Activated CD8-positive, alpha-beta memory T cell treated with anti-CD3 and anti-CD28 coated beads, Interleukin-2, amount 10 ng/mL, durations not matched to agents 7 days and 5 days (primary cell): ENCODE data around the gene EBF4. TPM values are rescaled to one million over a fixed set of nuclear protein-coding genes. Genes with fewer than 3 reads are reported as not detected.

Experiments used
- ATAC-seq: fragments of 150-1000 bp; cut with Tn5 transposase; one replicate; pipeline ENCODE4 v1.10.0; 2021; ENCODE audit warnings: moderate library complexity
- CTCF ChIA-PET: fragments of 350-600 bp; sonication (Branson Sonifier 250); formaldehyde crosslinking; loops from one replicate; lab custom pipeline; 2021; ENCODE audit warnings: antibody characterized with exemption; lab: Charles Lee
- DNase-seq: peaks from one replicate; pipeline ENCODE4 v3.0.0-alpha.2; 2020
- H3K27ac Mint-ChIP-seq: one replicate; pipeline ENCODE4 v1.8.0; 2021; ENCODE audit warnings: mild to moderate bottlenecking, mixed read lengths
- H3K27me3 Mint-ChIP-seq: one replicate; pipeline ENCODE4 v1.8.0; 2021; ENCODE audit warnings: mixed read lengths
- H3K36me3 Mint-ChIP-seq: one replicate; pipeline ENCODE4 v1.8.0; 2021; ENCODE audit warnings: mild to moderate bottlenecking, mixed read lengths
- H3K4me1 Mint-ChIP-seq: one replicate; pipeline ENCODE4 v1.8.0; 2021; ENCODE audit warnings: mixed read lengths
- H3K4me3 Mint-ChIP-seq: one replicate; pipeline ENCODE4 v1.8.0; 2021; ENCODE audit warnings: mild to moderate bottlenecking, moderate library complexity, mixed read lengths
- H3K9me3 Mint-ChIP-seq: one replicate; pipeline ENCODE4 v1.8.0; 2022; ENCODE audit warnings: low read depth, mixed read lengths
- total RNA-seq, 2 experiments: library from RNA; stranded (reverse); gene quantifications; one replicate each; pipeline ENCODE4 v1.2.3, GENCODE V29; 2021

Gene EBF4
- total RNA-seq, 2 experiments from 2014 or later, result 1.3 to 3.1 TPM

GRCh38 chr20:2742431-2742830 is 49.9 kb downstream of the EBF4 start:
- CTCF ChIA-PET, result interaction anchor here (0.7 to 6.5 kb wide), 14 partner anchors 9 to 123 kb away, joined by 3 to 101 read pairs (median 7); partner anchors contain the start of genes EBF4 and NOP56
- Mint-ChIP-seq H3K27me3 (peaks cover 10% of the 10 kb centered on the region), H3K4me1 (peaks cover 32% of the 10 kb centered on the region), H3K4me3 (no peak overlapping the region), H3K9me3 (no peaks in the 10 kb centered on the region), H3K27ac (no peak overlapping the region), H3K36me3 (no peaks in the 10 kb centered on the region)
- ATAC-seq (no peak), DNase-seq (no peak)

GRCh38 chr20:2742934-2743559 is 50.5 kb downstream of the EBF4 start:
- DNase-seq (peak; percentile 80), ATAC-seq (peak; percentile 81)
- Mint-ChIP-seq H3K4me1 (peaks cover 32% of the 10 kb centered on the region), H3K27ac (peak overlapping the region; percentile 47), H3K4me3 (no peak overlapping the region), H3K36me3 (no peaks in the 10 kb centered on the region), H3K9me3 (no peaks in the 10 kb centered on the region), H3K27me3 (peaks cover 12% of the 10 kb centered on the region)
- CTCF ChIA-PET, result interaction anchor here (0.7 to 6.5 kb wide), 12 partner anchors 10 to 91 kb away, joined by 3 to 101 read pairs (median 9); partner anchors contain the start of gene NOP56

GRCh38 chr20:2745060-2745910 is 52.7 kb downstream of the EBF4 start:
- CTCF ChIA-PET, result interaction anchor here (1.0 to 1.9 kb wide), 2 partner anchors 14 to 46 kb away, joined by 3 to 7 read pairs; no protein-coding TSS in a partner anchor

GRCh38 chr20:2745936-2746635 is 53.5 kb downstream of the EBF4 start:
- no peaks in the 10 kb centered on the region for H3K9me3 Mint-ChIP-seq
- DNase-seq, result peak; percentile 28
- H3K4me1 Mint-ChIP-seq, result peaks cover 33% of the 10 kb centered on the region
- ATAC-seq, result no peak
- CTCF ChIA-PET, result no interaction called here
- peaks cover 37% of the 10 kb centered on the region for H3K27me3 Mint-ChIP-seq
- no peaks in the 10 kb centered on the region for H3K36me3 Mint-ChIP-seq
- no peak overlapping the region for H3K27ac Mint-ChIP-seq
- H3K4me3 Mint-ChIP-seq, result no peak overlapping the region

More at GRCh38 chr20:2745060-2745910, 52.7 kb downstream of the EBF4 start:
- H3K27me3 Mint-ChIP-seq, result peaks cover 29% of the 10 kb centered on the region
- no peaks in the 10 kb centered on the region for H3K9me3 Mint-ChIP-seq
- no peaks in the 10 kb centered on the region for H3K36me3 Mint-ChIP-seq
- H3K4me1 Mint-ChIP-seq, result peaks cover 32% of the 10 kb centered on the region
- DNase-seq, result peak; percentile 36
- no peak overlapping the region for H3K4me3 Mint-ChIP-seq
- H3K27ac Mint-ChIP-seq, result no peak overlapping the region
- no peak for ATAC-seq

GRCh38 chr20:2746636-2747265 is 54.2 kb downstream of the EBF4 start:
- H3K27me3 Mint-ChIP-seq, result peaks cover 41% of the 10 kb centered on the region
- no peaks in the 10 kb centered on the region for H3K36me3 Mint-ChIP-seq
- peak; percentile 32 for DNase-seq
- H3K4me1 Mint-ChIP-seq, result peaks cover 26% of the 10 kb centered on the region
- no peak overlapping the region for H3K27ac Mint-ChIP-seq
- H3K4me3 Mint-ChIP-seq, result no peak overlapping the region
- no peaks in the 10 kb centered on the region for H3K9me3 Mint-ChIP-seq
- CTCF ChIA-PET, result no interaction called here
- no peak for ATAC-seq

GRCh38 chr20:2747676-2748235 is 55.2 kb downstream of the EBF4 start:
- ATAC-seq (no peak), DNase-seq (peak; percentile 15)
- Mint-ChIP-seq H3K27me3 (peaks cover 44% of the 10 kb centered on the region), H3K4me1 (peaks cover 19% of the 10 kb centered on the region), H3K9me3 (no peaks in the 10 kb centered on the region), H3K27ac (no peak overlapping the region), H3K4me3 (no peak overlapping the region), H3K36me3 (no peaks in the 10 kb centered on the region)
- CTCF ChIA-PET, result no interaction called here

GRCh38 chr20:2748551-2749342 is 56.2 kb downstream of the EBF4 start:
- ATAC-seq (no peak), DNase-seq (peak; percentile 37)
- CTCF ChIA-PET, result interaction anchor here (6.6 kb wide), 1 partner anchor 61 kb away, joined by 87 read pairs; no protein-coding TSS in a partner anchor
- no peak overlapping the region for H3K27ac Mint-ChIP-seq
- H3K27me3 Mint-ChIP-seq, result peaks cover 46% of the 10 kb centered on the region
- peaks cover 20% of the 10 kb centered on the region for H3K4me1 Mint-ChIP-seq
- H3K4me3 Mint-ChIP-seq, result no peak overlapping the region
- no peaks in the 10 kb centered on the region for H3K36me3 Mint-ChIP-seq
- no peaks in the 10 kb centered on the region for H3K9me3 Mint-ChIP-seq

GRCh38 chr20:2749343-2749950 is 56.9 kb downstream of the EBF4 start:
- Mint-ChIP-seq H3K27ac (no peak overlapping the region), H3K9me3 (no peaks in the 10 kb centered on the region), H3K4me1 (peaks cover 20% of the 10 kb centered on the region), H3K27me3 (peaks cover 52% of the 10 kb centered on the region), H3K4me3 (no peak overlapping the region), H3K36me3 (no peaks in the 10 kb centered on the region)
- ATAC-seq (no peak), DNase-seq (peak; percentile 34)
- CTCF ChIA-PET, result interaction anchor here (6.6 kb wide), 1 partner anchor 62 kb away, joined by 87 read pairs; no protein-coding TSS in a partner anchor

GRCh38 chr20:2749951-2750490 is 57.4 kb downstream of the EBF4 start:
- Mint-ChIP-seq H3K4me3 (no peak overlapping the region), H3K27me3 (peaks cover 58% of the 10 kb centered on the region), H3K9me3 (no peaks in the 10 kb centered on the region), H3K27ac (no peak overlapping the region), H3K4me1 (peaks cover 20% of the 10 kb centered on the region), H3K36me3 (no peaks in the 10 kb centered on the region)
- ATAC-seq (no peak), DNase-seq (no peak)
- CTCF ChIA-PET, result interaction anchor here (5.6 to 6.6 kb wide), 2 partner anchors 8 to 63 kb away, joined by 61 to 87 read pairs; no protein-coding TSS in a partner anchor

- Mint-ChIP-seq H3K9me3 (no peaks in the 10 kb centered on the region), H3K4me1 (peaks cover 17% of the 10 kb centered on the region), H3K27me3 (peaks cover 62% of the 10 kb centered on the region), H3K36me3 (no peaks in the 10 kb centered on the region), H3K4me3 (peak overlapping the region; percentile 31), H3K27ac (no peak overlapping the region)
- CTCF ChIA-PET, result interaction anchor here (0.7 to 6.6 kb wide), 5 partner anchors 8 to 100 kb away, joined by 3 to 87 read pairs (median 19); no protein-coding TSS in a partner anchor
- ATAC-seq (peak; percentile 34), DNase-seq (no peak)
These were observed 58.1 kb downstream of the EBF4 start for GRCh38 chr20:2750491-2751251.
